Muscle layer of colon (tissue), 2 donors: Measurements from ENCODE around the gene ANAPC2.

Source experiments
- H3K27ac ChIP-seq: one replicate; pipeline ENCODE4 v1.7.0; 2013; ENCODE audit warnings: low read depth, mild to moderate bottlenecking, low read length, moderate library complexity
- H3K27me3 ChIP-seq, 2 donors: one replicate each; pipeline ENCODE4 v1.7.0; 2013; ENCODE audit warnings: low read length in 2 of 2, mild to moderate bottlenecking in 2 of 2; ENCODE audit not compliant: insufficient read depth in 2 of 2, control insufficient read depth in 1 of 2
- H3K36me3 ChIP-seq: one replicate; pipeline ENCODE4 v1.7.0; 2013; ENCODE audit warnings: mild to moderate bottlenecking, low read length; ENCODE audit not compliant: insufficient read depth
- H3K4me1 ChIP-seq: one replicate; pipeline ENCODE4 v1.7.0; 2013; ENCODE audit warnings: mild to moderate bottlenecking, low read length; ENCODE audit not compliant: insufficient read depth
- H3K4me3 ChIP-seq, 2 donors: one replicate each; pipeline ENCODE4 v1.7.0; 2013; ENCODE audit warnings: low read length in 2 of 2, low read depth in 1 of 2, mild to moderate bottlenecking in 1 of 2, moderate library complexity in 1 of 2
- H3K9ac ChIP-seq: one replicate; pipeline ENCODE4 v1.7.0; 2013; ENCODE audit warnings: low read length
- H3K9me3 ChIP-seq: one replicate; pipeline ENCODE4 v1.7.0; 2013; ENCODE audit warnings: mild to moderate bottlenecking, low read length
- donor health status: abdominal sarcoma.
- donor health status: Adenocarcinoma of cecum.

The ANAPC2 gene

DNA sequence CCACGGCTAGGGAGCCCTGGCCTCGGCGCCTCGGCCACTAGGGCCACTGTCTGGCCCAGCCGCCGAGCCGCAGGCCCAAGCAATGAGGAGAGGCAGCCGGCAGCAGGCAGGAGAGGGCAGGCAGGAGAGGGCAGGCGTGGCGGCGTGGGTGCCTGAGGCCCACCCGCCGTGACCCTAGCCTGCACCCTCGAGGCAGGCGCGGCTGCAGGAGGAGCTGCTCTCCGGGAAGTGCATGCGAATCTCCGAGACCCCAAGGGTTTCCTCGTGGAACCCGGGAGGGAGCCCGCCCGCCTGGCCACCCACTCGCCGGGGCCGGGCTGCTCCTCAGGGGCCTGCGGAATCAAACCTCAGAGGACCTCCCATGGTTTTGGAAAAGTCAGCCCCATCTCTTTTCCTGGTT lies 40.1 kb downstream of the ANAPC2 start:
- peaks cover 0 to 47% of the 10 kb centered on the region in 2 donors for H3K27me3 ChIP-seq
- no peak overlapping the region for H3K9ac ChIP-seq
- H3K36me3 ChIP-seq, result no peaks in the 10 kb centered on the region
- H3K4me1 ChIP-seq, result no peaks in the 10 kb centered on the region
- no peak overlapping the region for H3K4me3 ChIP-seq
- no peaks in the 10 kb centered on the region for H3K9me3 ChIP-seq
- H3K27ac ChIP-seq, result no peak overlapping the region

GRCh38 chr9:137147793-137148160 lies 40.6 kb downstream of the ANAPC2 start:
- Histone ChIP-seq H3K27me3 (peaks cover 0 to 51% of the 10 kb centered on the region in 2 donors), H3K27ac (no peak overlapping the region), H3K9ac (no peak overlapping the region), H3K36me3 (no peaks in the 10 kb centered on the region), H3K4me3 (no peak overlapping the region), H3K4me1 (no peaks in the 10 kb centered on the region), H3K9me3 (no peaks in the 10 kb centered on the region)

DNA sequence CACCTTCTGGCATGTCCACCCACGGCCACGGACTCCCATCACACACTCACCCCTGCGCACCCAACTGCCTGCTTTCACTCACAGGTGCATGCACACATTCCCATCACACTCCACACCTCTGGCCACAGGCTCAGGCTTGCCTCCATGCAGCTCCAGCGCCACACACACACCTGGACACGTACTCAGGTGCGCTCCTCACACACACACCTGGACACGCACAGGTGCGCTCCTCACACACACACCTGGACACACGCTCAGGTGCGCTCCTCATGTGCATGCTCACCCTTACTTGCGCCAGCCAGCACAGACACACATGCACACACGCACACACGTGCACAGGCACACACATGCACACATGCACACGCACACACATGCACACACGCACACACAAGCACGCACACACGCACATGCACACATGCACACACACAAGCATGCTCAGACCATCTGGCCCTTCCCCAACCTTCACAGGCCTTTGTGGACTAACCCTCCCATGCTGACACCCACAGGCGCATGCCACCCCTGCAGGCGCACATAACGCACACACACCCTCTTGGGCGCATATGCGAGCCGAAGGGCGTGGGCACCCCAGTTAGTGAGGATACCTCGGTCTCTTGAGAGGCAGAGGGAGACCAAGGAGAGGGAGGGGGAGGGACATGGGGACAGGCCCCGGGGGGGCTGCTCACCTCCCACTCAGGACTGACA lies 41.1 kb downstream of the ANAPC2 start:
- no peak overlapping the region for H3K27ac ChIP-seq
- no peaks in the 10 kb centered on the region for H3K9me3 ChIP-seq
- H3K4me1 ChIP-seq, result no peaks in the 10 kb centered on the region
- no peaks in the 10 kb centered on the region for H3K36me3 ChIP-seq
- peaks cover 0 to 57% of the 10 kb centered on the region in 2 donors for H3K27me3 ChIP-seq
- no peak overlapping the region for H3K4me3 ChIP-seq
- H3K9ac ChIP-seq, result no peak overlapping the region

GRCh38 chr9:137146527-137146918 lies 41.8 kb downstream of the ANAPC2 start:
- Histone ChIP-seq H3K4me3 (no peak overlapping the region), H3K27me3 (peaks cover 0 to 64% of the 10 kb centered on the region in 2 donors), H3K27ac (no peak overlapping the region), H3K36me3 (no peaks in the 10 kb centered on the region), H3K4me1 (no peaks in the 10 kb centered on the region), H3K9me3 (no peaks in the 10 kb centered on the region), H3K9ac (no peak overlapping the region)

DNA sequence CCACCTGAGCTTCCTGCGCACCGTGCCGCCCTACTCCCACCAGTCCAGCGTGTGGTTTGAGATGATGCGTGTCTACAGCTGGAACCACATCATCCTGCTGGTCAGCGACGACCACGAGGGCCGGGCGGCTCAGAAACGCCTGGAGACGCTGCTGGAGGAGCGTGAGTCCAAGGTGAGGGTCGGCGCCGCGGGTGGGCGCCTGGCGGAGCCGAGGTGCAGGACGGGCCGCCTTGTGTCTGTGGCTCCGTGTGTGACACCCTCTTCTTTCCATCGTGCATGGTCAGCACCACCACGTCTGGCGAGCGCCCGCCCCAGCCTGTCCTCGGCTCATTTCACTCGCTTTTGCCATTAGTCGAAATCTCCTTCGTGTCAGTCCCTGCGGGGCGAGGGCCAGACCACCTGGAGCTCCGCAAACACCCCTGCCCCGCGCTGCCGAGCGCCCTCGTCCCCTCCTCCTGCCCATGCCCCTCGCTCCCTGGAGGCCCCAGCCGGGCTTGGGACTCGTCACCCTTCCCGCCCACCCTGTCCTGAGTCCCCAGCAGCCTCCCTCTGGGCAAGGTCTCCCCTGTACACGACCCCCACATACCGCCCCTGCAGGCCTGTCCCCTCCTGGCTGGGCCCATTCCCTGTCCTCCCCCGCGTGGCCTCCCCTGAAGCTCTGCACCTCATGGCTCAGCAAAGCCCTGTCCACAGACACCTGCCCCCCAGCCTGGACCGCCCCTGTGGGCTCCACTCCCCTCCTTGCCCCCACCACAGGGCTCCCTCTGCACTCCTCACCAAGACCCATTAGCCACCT lies 42.4 kb downstream of the ANAPC2 start:
- H3K9me3 ChIP-seq, result no peaks in the 10 kb centered on the region
- no peaks in the 10 kb centered on the region for H3K4me1 ChIP-seq
- no peak overlapping the region for H3K9ac ChIP-seq
- H3K27me3 ChIP-seq, result peaks cover 0 to 70% of the 10 kb centered on the region in 2 donors
- H3K4me3 ChIP-seq, result no peak overlapping the region
- no peaks in the 10 kb centered on the region for H3K36me3 ChIP-seq
- no peak overlapping the region for H3K27ac ChIP-seq

DNA sequence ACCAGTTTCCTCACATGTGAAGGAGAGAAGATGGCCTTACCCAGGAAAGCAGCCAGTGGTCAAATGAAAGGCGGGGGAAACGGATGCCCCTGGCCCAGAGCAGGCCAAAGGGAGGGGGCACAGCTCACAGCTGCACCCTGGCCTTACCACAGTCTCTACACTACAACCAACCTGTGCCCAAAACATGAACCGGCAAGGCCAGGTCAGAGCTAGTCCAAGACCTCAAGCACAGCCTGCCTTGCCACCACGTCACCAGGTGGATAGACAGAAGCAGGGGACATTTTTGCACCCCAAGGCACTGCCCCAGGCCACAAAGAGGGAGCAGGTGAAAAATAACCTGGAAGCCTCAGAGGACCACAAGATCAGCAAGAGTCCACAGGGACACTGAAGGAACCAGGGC lies 44.9 kb downstream of the ANAPC2 start:
- Histone ChIP-seq H3K27ac (no peak overlapping the region), H3K36me3 (no peaks in the 10 kb centered on the region), H3K4me1 (no peaks in the 10 kb centered on the region), H3K9ac (no peak overlapping the region), H3K27me3 (peaks cover 14 to 72% of the 10 kb centered on the region in 2 donors), H3K9me3 (no peaks in the 10 kb centered on the region), H3K4me3 (no peak overlapping the region)

DNA sequence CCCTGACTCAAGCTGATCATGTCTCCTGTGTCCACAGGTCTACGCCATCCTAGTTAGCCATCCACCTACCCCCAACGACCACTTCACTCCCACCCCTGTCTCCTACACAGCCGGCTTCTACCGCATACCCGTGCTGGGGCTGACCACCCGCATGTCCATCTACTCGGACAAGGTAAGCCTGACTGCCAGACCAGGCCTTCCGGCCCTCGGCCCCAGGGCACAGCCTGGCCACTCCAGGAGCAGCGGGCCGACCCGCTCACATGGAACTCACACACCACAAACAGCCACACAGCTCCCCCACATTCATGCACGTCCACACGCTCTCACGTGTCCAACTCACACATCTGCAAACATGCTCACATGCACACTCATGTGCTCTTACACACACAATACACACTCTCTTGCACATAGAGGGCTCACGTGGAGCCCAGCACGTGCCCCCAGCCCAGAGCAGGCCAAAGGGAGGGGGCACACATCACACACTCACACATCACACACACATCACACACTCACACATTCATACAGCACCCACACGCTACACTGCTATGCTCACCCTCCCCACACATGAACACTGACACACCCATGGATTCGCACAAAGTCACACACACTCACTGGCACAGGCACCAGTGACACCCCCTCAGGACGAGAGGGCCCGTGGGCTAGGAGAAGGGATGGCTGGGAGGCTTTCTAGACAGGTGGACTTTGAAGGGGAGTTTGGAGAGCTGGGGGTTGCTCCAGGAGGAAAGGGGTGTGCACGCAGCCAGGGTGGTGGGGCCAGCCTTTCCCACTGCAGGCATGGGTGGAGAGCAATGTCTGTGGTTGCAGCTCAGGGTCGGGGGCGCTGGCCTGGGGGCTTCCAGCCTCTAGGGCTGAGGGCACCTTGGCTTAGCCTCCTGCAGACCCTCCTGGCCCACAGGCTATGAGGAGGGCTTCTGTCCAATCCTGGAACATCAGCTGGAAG lies 46.1 kb downstream of the ANAPC2 start:
- peaks cover 22 to 72% of the 10 kb centered on the region in 2 donors for H3K27me3 ChIP-seq
- no peak overlapping the region for H3K9ac ChIP-seq

GRCh38 chr9:137141050-137141810 lies 47.1 kb downstream of the ANAPC2 start:
- no peaks in the 10 kb centered on the region for H3K36me3 ChIP-seq
- peaks cover 22 to 73% of the 10 kb centered on the region in 2 donors for H3K27me3 ChIP-seq
- H3K4me1 ChIP-seq, result no peaks in the 10 kb centered on the region
- H3K9me3 ChIP-seq, result no peaks in the 10 kb centered on the region
- no peak overlapping the region for H3K9ac ChIP-seq
- no peak overlapping the region for H3K27ac ChIP-seq
- H3K4me3 ChIP-seq, result no peak overlapping the region

More for the DNA sequence above, 46.1 kb downstream of the ANAPC2 start:
- Histone ChIP-seq H3K27ac (no peak overlapping the region), H3K4me1 (no peaks in the 10 kb centered on the region), H3K9me3 (no peaks in the 10 kb centered on the region), H3K36me3 (no peaks in the 10 kb centered on the region), H3K4me3 (no peak overlapping the region)

- H3K9ac ChIP-seq, result no peak overlapping the region
- H3K27ac ChIP-seq, result no peak overlapping the region
- H3K4me3 ChIP-seq, result no peak overlapping the region
- H3K27me3 ChIP-seq, result peaks cover 22 to 74% of the 10 kb centered on the region in 2 donors
- no peaks in the 10 kb centered on the region for H3K4me1 ChIP-seq
- no peaks in the 10 kb centered on the region for H3K9me3 ChIP-seq
- no peaks in the 10 kb centered on the region for H3K36me3 ChIP-seq
Observed at GRCh38 chr9:137140151-137141012, 48.0 kb downstream of the ANAPC2 start.

DNA sequence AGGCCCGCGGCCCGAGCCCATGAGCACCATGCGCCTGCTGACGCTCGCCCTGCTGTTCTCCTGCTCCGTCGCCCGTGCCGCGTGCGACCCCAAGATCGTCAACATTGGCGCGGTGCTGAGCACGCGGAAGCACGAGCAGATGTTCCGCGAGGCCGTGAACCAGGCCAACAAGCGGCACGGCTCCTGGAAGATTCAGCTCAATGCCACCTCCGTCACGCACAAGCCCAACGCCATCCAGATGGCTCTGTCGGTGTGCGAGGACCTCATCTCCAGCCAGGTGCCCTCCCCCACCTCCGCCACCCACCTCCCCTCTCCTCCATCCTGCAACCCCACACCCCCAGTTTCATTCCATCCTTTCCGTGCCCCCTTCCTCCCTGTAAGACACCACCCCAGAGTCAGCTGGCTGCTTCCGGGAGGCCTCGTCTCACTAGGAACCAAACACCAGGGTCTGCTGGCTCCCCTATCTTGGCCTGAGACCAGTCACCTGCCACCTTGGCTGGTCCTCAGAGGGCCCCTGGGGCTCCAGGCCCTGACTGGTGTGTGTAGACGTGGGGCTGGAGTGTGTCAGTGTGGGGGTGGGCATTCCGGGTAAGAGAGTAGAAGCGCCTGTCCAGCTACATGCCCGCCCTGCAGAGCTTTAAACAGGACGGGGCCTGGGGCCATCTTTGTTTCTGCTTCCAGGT lies 48.8 kb downstream of the ANAPC2 start:
- H3K9ac ChIP-seq, result no peak overlapping the region
- no peaks in the 10 kb centered on the region for H3K4me1 ChIP-seq
- no peak overlapping the region for H3K27ac ChIP-seq
- no peaks in the 10 kb centered on the region for H3K9me3 ChIP-seq
- H3K27me3 ChIP-seq, result peaks cover 22 to 74% of the 10 kb centered on the region in 2 donors
- H3K4me3 ChIP-seq, result no peak overlapping the region
- H3K36me3 ChIP-seq, result no peaks in the 10 kb centered on the region
